NCI-H2227 (cell line): ENCODE measurements around the gene EIF4E2.
"Not testable (repeated sequence)": the region's sequence is repeated elsewhere in the genome, so short reads cannot be mapped to it uniquely, and the experiment has no call there.

ENCODE experiments used
- DNase-seq: peaks from one replicate; lab custom pipeline; 2025; ENCODE audit not compliant: unreplicated experiment; lab: John Stamatoyannopoulos, UW

EIF4E2 gene

GRCh38 chr2:232521959-232522622, 28.4 kb upstream of the EIF4E2 start:
- peak; percentile 66 for DNase-seq

- no peak for DNase-seq
Measured at GRCh38 chr2:232522623-232523401, 27.7 kb upstream of the EIF4E2 start.

GRCh38 chr2:232523402-232523681, 27.1 kb upstream of the EIF4E2 start:
- DNase-seq, result no peak

- DNase-seq, result peak; percentile 53
Measured at GRCh38 chr2:232523682-232524597, 26.5 kb upstream of the EIF4E2 start.

GRCh38 chr2:232524771-232525170, 25.7 kb upstream of the EIF4E2 start:
- no peak for DNase-seq

- DNase-seq, result no peak
Measured at GRCh38 chr2:232525199-232525598, 25.3 kb upstream of the EIF4E2 start.

- DNase-seq, result peak; percentile 67
Measured at GRCh38 chr2:232525791-232526371, 24.6 kb upstream of the EIF4E2 start, which contains the start of gene CHRND. CHRND (plus strand) TSS chr2:232526160; CDS start chr2:232526216, 56 bp downstream.

GRCh38 chr2:232526372-232526941, 24.0 kb upstream of the EIF4E2 start:
- DNase-seq, result no peak

GRCh38 chr2:232527905-232528470, 22.5 kb upstream of the EIF4E2 start:
- no peak for DNase-seq

GRCh38 chr2:232528746-232529460, 21.6 kb upstream of the EIF4E2 start:
- DNase-seq, result no peak

GRCh38 chr2:232529806-232530547, 20.5 kb upstream of the EIF4E2 start:
- DNase-seq, result no peak

GRCh38 chr2:232530626-232531260, 19.7 kb upstream of the EIF4E2 start:
- no peak for DNase-seq

- no peak for DNase-seq
Measured at GRCh38 chr2:232532419-232532818, 18.1 kb upstream of the EIF4E2 start.

- DNase-seq, result not testable (repeated sequence)
Measured at GRCh38 chr2:232532821-232533220, 17.7 kb upstream of the EIF4E2 start.

- no peak for DNase-seq
Measured at GRCh38 chr2:232533944-232534710, 16.4 kb upstream of the EIF4E2 start.

- DNase-seq, result no peak
Measured at GRCh38 chr2:232534940-232535651, 15.4 kb upstream of the EIF4E2 start.

GRCh38 chr2:232535761-232536530, 14.5 kb upstream of the EIF4E2 start:
- DNase-seq, result no peak
